ENCODE measurements around the gene ATP4A.

The ATP4A gene

GRCh38 chr19:35549174-35549788 lies 14.2 kb downstream of the ATP4A start:
- DNase-seq: peak; percentile 77

GRCh38 chr19:35546532-35546931 lies 16.9 kb downstream of the ATP4A start:
- DNase-seq: no peak

GRCh38 chr19:35545855-35546381 lies 17.5 kb downstream of the ATP4A start:
- no peak for DNase-seq

- peak; percentile 72 for DNase-seq
Observed at GRCh38 chr19:35545001-35545854, 18.2 kb downstream of the ATP4A start, which contains the start of gene TMEM147. TSS of gene TMEM147 (plus strand) at chr19:35545626. CDS start at chr19:35545740, 114 bp downstream.

- DNase-seq: no peak
Observed at GRCh38 chr19:35544110-35544802, 19.2 kb downstream of the ATP4A start.

GRCh38 chr19:35543280-35544109 lies 20.0 kb downstream of the ATP4A start:
- DNase-seq: no peak

- DNase-seq: no peak
Observed at GRCh38 chr19:35542209-35542608, 21.2 kb downstream of the ATP4A start.

GRCh38 chr19:35540356-35540927 lies 23.0 kb downstream of the ATP4A start:
- no peak for DNase-seq

- no peak for DNase-seq
Observed at GRCh38 chr19:35539850-35540249, 23.6 kb downstream of the ATP4A start.

GRCh38 chr19:35539314-35539713 lies 24.1 kb downstream of the ATP4A start:
- DNase-seq: no peak

- no peak for DNase-seq
Observed at GRCh38 chr19:35534803-35535480, 28.5 kb downstream of the ATP4A start.

GRCh38 chr19:35533822-35534392 lies 29.6 kb downstream of the ATP4A start:
- no peak for DNase-seq

GRCh38 chr19:35533201-35533821 lies 30.1 kb downstream of the ATP4A start, which contains the start of gene GAPDHS:
TSS of gene GAPDHS (plus strand) at chr19:35533456. CDS start at chr19:35533528, 72 bp downstream.
- no peak for DNase-seq

GRCh38 chr19:35531291-35531690 lies 32.2 kb downstream of the ATP4A start:
- no peak for DNase-seq

GRCh38 chr19:35529241-35530218 lies 33.9 kb downstream of the ATP4A start:
- DNase-seq: no peak

- DNase-seq: no peak
Observed at GRCh38 chr19:35528218-35529038, 35.0 kb downstream of the ATP4A start, which contains the start of gene SBSN. TSS of gene SBSN (minus strand) at chr19:35528311. CDS start at chr19:35528281, 30 bp downstream.

GRCh38 chr19:35525873-35526272 lies 37.6 kb downstream of the ATP4A start:
- DNase-seq: no peak

GRCh38 chr19:35524181-35524837 lies 39.1 kb downstream of the ATP4A start:
- no peak for DNase-seq

Measured in NCI-H2029 (cell line).